Tibial artery (tissue), 4 donors: ENCODE measurements around the gene CLIC1.
A peak's percentile ranks its signal among the peaks of the same experiment; 100 is the strongest.

Experiments
- DNase-seq, 2 donors: peaks; one replicate each; pipeline ENCODE4 v3.0.0-alpha.2; 2019
- H3K27ac ChIP-seq, 2 donors: fragments of 200-600 bp; sonication (generic) in 1 of 2; 1 replicate in 1 of 2; 2 replicates in 1 of 2; pipeline ENCODE4 v1.5.1; 2018 to 2019; ENCODE audit warnings: mild to moderate bottlenecking in 1 of 2
- H3K27me3 ChIP-seq, 2 donors: fragments of 200-600 bp; sonication (generic) in 1 of 2; one replicate each; pipeline versions ENCODE4 v1.5.1 to v1.6.0; 2016 to 2019
- H3K36me3 ChIP-seq, 3 donors: fragments of 200-600 bp; sonication (generic) in 2 of 3; one replicate each; pipeline ENCODE4 v1.5.1; 2016 to 2019; ENCODE audit warnings: mild to moderate bottlenecking in 2 of 3
- H3K4me1 ChIP-seq, 4 donors: fragments of 200-600 bp; sonication (generic) in 2 of 4; 1 replicate in 3 of 4; 2 replicates in 1 of 4; pipeline ENCODE4 v1.5.1; 2016 to 2019
- H3K4me3 ChIP-seq, 2 donors: fragments of 200-600 bp; sonication (generic) in 1 of 2; 1 replicate in 1 of 2; 2 replicates in 1 of 2; pipeline ENCODE4 v1.5.1; 2018 to 2019; ENCODE audit warnings: mild to moderate bottlenecking in 2 of 2
- H3K9me3 ChIP-seq, 3 donors: fragments of 200-600 bp; sonication (generic) in 1 of 3; one replicate each; pipeline ENCODE4 v1.5.1; 2016 to 2019
- intact Hi-C: fragments of 100-400 bp; cut with DNase I; formaldehyde crosslinking; loops from one replicate; pipeline ENCODE4 v1.15.0; 2023; ENCODE audit warnings: low total_unique reads
- TF ChIP-seq, protein P1 (sequence below), 2 experiments: fragments of 200-600 bp in 1 of 2; fragments of 450-650 bp in 1 of 2; IDR thresholded peaks; one replicate each; pipeline ENCODE4 v1.5.1; 2017 to 2019; ENCODE audit warnings: antibody characterized with exemption in 2 of 2, mild to moderate bottlenecking in 1 of 2, moderate library complexity in 1 of 2

CLIC1 gene

DNA sequence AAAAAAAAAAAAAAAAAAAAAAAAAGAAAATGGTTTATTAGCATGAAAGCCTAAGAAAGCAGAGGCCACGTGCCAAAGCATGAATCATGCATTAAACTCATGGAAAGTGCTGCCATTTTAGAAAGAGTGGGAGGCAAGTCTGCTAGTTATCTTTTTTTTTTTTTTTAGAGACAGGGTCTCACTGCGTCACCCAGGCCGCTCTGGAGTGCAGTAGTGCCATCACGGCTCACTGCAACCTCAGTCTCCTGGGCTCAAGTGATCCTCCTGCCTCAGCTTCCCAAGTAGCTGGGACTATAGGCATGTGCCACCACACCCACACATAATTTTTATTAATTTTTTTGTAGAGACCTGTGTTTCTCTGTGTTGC lies 35.6 kb upstream of the CLIC1 start:
- Histone ChIP-seq H3K9me3 (no peaks in the 10 kb centered on the region), H3K27me3 (no peaks in the 10 kb centered on the region), H3K27ac (no peak overlapping the region), H3K36me3 (no peaks in the 10 kb centered on the region), H3K4me3 (no peak overlapping the region), H3K4me1 (peaks cover 0 to 6% (median 4%) of the 10 kb centered on the region in 4 donors)
- TF ChIP-seq, protein P1, sequence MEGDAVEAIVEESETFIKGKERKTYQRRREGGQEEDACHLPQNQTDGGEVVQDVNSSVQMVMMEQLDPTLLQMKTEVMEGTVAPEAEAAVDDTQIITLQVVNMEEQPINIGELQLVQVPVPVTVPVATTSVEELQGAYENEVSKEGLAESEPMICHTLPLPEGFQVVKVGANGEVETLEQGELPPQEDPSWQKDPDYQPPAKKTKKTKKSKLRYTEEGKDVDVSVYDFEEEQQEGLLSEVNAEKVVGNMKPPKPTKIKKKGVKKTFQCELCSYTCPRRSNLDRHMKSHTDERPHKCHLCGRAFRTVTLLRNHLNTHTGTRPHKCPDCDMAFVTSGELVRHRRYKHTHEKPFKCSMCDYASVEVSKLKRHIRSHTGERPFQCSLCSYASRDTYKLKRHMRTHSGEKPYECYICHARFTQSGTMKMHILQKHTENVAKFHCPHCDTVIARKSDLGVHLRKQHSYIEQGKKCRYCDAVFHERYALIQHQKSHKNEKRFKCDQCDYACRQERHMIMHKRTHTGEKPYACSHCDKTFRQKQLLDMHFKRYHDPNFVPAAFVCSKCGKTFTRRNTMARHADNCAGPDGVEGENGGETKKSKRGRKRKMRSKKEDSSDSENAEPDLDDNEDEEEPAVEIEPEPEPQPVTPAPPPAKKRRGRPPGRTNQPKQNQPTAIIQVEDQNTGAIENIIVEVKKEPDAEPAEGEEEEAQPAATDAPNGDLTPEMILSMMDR (IDR thresholded peaks at IDR 0.05) = no peak
- DNase-seq = no peak
- intact Hi-C loops = no loop called here

DNA sequence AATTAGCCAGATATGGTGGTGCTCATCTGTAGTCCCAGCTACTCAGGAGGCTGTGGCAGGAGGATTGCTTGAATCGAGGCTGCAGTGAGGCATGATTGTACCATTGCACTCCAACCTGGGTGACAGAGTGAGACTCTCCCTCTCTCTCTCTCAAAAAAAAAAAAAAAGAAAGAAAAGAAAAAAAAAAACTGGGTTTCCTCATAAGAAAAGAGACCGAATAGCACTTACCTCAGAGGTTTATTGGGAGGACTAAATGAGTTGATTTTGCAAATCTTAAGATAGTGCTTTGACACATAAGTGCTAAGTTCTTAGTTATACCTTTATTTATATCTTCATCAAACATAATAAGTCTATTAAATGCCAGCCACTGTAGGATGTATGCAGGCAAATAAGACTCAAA lies 34.5 kb upstream of the CLIC1 start:
- no peak overlapping the region for H3K27ac ChIP-seq
- no peak overlapping the region for H3K4me3 ChIP-seq
- TF ChIP-seq, protein P1 (IDR thresholded peaks at IDR 0.05) = no peak

DNA sequence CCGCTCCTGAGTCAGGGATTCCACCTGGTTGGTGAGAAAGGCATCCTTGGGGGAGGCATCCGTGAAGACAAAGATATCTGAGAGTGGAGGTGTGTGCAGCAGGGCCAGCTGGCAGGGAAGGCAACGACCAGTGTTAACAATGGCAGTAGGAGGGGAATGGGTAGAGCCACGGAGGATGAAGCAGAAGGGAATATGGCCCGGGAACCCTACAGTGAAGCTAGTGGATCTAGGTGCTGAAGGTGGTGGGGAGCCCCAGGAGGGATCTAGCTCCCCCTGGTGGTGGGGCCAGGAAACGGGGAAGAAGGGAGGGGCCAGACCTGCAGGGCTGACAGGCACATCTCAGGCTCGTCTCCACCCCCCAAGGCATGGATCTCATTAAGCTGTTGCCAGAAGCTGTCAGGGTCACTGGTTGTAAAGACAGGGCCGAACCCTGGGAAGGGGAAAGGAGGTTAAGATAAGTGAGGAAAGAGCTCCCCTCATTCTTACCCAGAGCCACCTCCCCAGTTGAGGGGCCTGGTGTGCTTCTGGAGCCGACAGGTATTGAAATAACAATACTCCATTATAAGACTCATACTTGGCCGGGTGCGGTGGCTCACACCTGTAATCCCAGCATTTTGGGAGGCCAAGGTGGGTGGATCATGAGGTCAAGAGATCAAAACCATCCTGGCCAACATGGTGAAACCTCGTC lies 33.5 kb upstream of the CLIC1 start:
- H3K27ac ChIP-seq = no peak overlapping the region
- no peaks in the 10 kb centered on the region for H3K36me3 ChIP-seq
- no peak overlapping the region for H3K4me3 ChIP-seq
- no peaks in the 10 kb centered on the region for H3K9me3 ChIP-seq
- peaks cover 0 to 7% (median 3%) of the 10 kb centered on the region in 4 donors for H3K4me1 ChIP-seq
- H3K27me3 ChIP-seq = peaks cover 0 to 12% of the 10 kb centered on the region in 2 donors
- intact Hi-C loops = no loop called here
- DNase-seq = peak; percentile 51 to 82
- TF ChIP-seq, protein P1 (IDR thresholded peaks at IDR 0.05) = peak; percentile 45 to 49

More for the DNA sequence above, 34.5 kb upstream of the CLIC1 start:
- Histone ChIP-seq H3K36me3 (no peaks in the 10 kb centered on the region), H3K9me3 (no peaks in the 10 kb centered on the region), H3K4me1 (peaks cover 0 to 7% (median 3%) of the 10 kb centered on the region in 4 donors), H3K27me3 (peaks cover 0 to 8% of the 10 kb centered on the region in 2 donors)
- intact Hi-C loops = no loop called here
- no peak for DNase-seq

DNA sequence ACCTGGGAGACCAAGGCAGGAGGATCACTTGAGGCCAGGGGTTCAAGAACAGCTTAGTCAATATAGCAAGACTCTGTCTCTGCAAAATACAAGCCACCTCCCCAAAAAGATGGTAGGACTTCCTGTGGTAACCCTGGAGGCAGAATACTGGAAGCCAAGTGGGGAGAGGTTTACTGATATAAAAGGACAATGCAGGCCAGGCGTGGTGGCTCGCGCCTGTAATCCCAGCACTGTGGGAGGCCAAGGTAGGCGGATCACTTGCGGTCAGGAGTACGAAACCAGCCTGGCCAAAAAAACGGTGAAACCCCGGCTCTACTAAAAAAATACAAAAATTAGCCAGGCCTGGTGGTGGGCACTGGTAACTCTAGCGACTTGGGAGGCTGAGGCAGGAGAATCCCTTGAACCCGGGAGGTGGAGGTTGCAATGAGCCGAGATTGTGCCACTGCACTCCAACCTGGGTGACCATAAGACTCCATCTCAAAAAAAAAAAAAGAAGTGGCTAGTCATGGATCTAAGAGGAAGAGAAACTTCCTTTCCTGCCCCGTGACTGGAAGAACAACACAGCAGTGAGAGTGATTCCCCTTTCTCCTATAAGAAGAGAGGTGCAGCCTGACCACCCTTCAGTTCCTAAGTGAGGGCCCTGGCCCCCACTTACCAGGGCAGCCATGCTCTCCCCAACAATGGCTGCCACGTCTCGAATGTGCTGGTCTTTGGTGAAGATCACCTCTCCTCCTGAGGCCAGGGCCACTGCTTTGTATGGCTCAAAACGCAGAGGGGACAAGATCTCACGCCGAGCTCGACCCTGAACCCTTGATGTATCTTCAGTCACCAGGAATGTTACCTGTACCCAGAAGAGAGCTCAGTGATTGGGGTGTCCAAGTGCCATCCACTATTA lies 32.3 kb upstream of the CLIC1 start:
- DNase-seq = no peak
- Histone ChIP-seq H3K4me3 (no peak overlapping the region), H3K27ac (no peak overlapping the region), H3K36me3 (no peaks in the 10 kb centered on the region), H3K4me1 (peaks cover 0 to 7% (median 3%) of the 10 kb centered on the region in 4 donors), H3K27me3 (peaks cover 0 to 12% of the 10 kb centered on the region in 2 donors), H3K9me3 (no peaks in the 10 kb centered on the region)
- TF ChIP-seq, protein P1 (IDR thresholded peaks at IDR 0.05) = no peak
- intact Hi-C loops = no loop called here

DNA sequence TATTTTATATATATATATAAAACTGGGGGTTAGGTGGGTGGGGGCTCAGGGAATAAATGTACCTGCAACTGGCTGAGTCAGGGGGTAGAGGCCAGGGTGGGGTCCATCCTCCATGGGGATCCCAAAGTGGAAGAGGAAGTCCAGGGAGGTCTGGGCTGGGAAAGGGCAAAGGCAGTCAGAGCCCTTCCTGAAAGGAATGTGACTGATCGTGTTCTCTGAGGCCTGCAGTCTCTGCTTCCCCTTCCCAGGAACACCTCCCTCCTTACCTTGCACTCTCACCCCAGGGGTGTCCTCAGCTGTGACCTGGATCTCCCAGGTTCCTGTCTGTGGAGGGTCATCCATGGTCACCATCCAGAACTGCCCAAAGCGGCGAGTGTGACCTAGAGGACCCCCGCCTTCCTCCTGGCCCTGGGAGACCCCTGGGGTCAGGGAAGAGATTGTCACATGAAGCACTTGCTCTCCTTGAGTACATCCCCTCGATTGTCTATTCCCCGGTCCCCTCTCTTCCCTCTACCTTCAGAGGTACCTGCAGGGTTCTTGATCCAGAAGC lies 30.8 kb upstream of the CLIC1 start:
- DNase-seq = no peak

More for the DNA sequence above, 30.8 kb upstream of the CLIC1 start:
- no peaks in the 10 kb centered on the region for H3K9me3 ChIP-seq
- intact Hi-C loops = no loop called here
- no peak overlapping the region for H3K4me3 ChIP-seq
- no peaks in the 10 kb centered on the region for H3K36me3 ChIP-seq
- TF ChIP-seq, protein P1 (IDR thresholded peaks at IDR 0.05) = no peak
- H3K27ac ChIP-seq = no peak overlapping the region
- H3K4me1 ChIP-seq = peaks cover 0 to 7% (median 3%) of the 10 kb centered on the region in 4 donors
- peaks cover 0 to 12% of the 10 kb centered on the region in 2 donors for H3K27me3 ChIP-seq
